RCC 7860 (cell line): ENCODE results near the gene PCSK6.
"Not testable (repeated sequence)": the region's sequence is repeated elsewhere in the genome, so short reads cannot be mapped to it uniquely, and the experiment has no call there.

ENCODE experiments used
- DNase-seq: peaks from one replicate; pipeline ENCODE4 v3.0.0-alpha.2; 2015; ENCODE audit warnings: low spot score
- FAIRE-seq: peaks from 2 replicates; lab custom pipeline; 2012; peaks lifted over from hg19 to GRCh38; lab: Jason Lieb, UNC

The PCSK6 gene

DNA sequence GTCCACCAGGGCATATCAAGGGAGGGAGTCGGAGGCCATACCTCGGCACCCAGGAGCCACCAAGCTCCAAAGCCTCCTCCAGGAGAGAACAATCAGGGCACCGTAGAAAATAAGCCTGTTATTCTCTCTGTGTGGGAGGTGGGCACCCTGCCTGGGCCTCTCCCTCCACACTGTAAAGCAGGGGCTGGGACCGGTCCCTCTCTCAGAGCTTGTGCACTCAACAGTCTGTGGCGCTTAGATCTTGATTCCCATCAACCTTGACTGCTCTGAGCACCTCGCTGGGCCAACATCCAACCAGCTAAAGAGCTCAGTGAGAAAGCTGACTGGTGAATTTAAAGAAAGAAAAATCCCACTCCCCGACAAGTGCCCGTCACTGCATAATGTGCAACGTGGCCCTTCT is 53.0 kb downstream of the PCSK6 start:
- no peak for DNase-seq
- FAIRE-seq: no peak

DNA sequence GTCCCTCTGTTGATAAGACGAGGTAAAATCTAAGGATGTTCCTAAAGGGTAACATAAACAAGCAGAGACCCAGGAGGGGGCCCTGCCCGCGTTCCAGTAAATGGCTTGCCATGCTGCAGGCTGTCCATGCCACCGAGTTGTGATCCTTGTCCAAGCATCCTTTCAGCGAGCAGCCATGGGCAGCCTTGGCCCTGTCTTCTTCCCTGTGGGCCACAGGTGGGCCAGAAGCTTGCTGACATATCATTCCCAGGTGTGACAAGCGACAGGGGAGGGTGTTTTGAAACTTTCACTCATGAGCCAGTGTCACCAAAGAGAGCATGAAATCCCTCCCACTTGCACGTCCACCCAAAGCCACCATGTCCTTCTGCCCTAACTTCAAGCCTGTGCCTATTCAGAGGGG is 53.7 kb downstream of the PCSK6 start:
- FAIRE-seq (no peak), DNase-seq (no peak)

GRCh38 chr15:101434032-101434920 is 55.2 kb downstream of the PCSK6 start:
- FAIRE-seq (no peak), DNase-seq (no peak)

- no peak for DNase-seq
- FAIRE-seq: no peak
Observed at GRCh38 chr15:101433396-101433795, 56.1 kb downstream of the PCSK6 start.

DNA sequence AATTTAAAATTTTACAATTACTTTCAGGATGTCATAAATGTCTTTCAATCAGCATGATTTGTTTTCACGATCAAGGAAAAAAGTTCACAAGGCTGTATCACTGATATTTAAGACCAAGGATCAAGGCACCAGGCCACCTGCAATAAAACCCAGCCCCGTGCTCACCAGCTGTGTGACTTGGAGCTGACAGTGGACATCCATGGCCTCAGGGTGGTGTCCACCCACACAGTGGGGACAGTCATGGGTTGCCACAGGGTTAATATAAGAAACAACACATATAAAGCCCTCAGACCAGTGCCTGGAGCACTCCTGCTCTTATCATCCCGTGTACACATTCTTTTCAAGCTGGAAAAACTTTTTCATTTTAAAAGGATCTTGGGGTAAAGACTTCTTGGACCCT is 56.5 kb downstream of the PCSK6 start:
- DNase-seq (no peak), FAIRE-seq (no peak)

DNA sequence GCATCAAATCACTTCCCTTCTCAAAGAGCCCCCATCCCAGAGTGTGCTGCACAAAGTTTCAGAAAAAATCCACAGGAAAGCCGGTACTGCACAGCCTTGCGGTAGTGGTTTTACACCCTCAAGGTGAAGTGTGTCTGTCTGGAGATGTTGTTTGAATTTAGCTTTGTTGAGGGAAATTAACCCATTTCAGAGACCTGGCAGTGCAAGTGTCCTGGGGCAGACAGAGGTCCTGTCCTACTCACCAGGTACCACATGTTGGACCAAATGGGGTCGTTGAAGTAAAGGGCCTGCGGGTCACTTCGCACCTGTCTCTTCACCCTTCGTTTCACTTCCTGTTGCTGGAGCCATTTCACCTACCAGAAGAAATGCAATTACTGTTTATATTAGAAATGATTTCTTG is 57.8 kb downstream of the PCSK6 start:
- FAIRE-seq: no peak
- DNase-seq: no peak

DNA sequence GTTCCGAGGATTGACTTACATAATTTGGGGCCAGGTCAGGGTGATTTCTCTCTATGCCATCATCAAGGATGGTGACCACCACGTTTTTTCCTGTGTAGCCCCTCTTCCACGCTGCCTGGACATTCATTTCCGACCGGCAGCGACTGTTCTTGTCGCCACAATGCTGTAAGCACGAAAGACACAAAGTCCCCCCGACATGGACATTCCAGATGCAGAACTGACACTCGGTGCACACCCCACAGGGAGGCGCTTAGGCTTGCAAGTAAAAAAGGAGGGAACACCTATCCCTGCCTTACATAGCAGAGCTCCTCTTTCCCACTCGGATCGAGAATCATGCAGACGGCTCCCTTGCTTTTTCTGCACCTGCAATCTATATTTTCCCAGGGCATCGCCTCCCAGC is 58.2 kb downstream of the PCSK6 start:
- DNase-seq: no peak
- no peak for FAIRE-seq

DNA sequence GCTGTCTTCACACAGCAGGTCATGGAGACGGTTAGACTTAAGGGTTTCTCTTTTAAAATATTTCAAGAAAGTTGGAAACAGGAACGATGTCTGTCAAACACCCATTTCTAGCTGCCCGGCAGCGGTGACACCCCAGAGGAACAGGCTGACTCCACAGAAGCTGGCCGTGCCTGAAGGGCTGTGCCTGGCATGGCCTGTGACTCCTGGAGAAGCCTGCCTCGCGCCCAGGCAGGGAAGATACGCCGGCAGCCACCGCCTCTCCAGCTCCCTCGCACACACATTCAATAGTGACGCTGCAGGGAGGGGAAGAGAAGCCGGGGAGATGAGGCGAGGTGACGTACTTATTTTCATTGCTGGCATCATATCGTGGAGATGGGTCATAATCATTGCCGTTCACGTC is 59.9 kb downstream of the PCSK6 start:
- DNase-seq: no peak
- FAIRE-seq: no peak

GRCh38 chr15:101429191-101429590 is 60.3 kb downstream of the PCSK6 start:
- DNase-seq: no peak
- FAIRE-seq: no peak

DNA sequence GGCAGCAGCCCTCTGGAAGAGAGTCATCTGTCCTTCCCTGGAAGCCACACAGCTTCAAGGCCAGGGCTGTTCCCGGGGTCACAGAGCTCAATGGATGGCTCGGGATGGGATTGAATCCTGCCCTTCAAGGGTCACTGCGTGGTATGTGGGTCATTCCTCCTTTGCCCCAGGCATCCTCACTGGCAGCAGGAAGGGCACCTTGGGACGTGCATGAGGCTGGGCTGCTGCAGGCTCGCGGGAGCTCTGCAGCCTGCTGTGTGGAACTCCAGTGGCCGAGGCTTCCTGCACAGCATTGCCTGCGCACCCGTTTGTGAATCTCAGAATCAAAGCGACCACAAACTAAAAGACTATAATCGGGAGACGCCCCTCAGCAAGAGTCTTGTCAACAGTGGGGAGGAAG is 60.7 kb downstream of the PCSK6 start:
- DNase-seq (no peak), FAIRE-seq (no peak)

- DNase-seq (no peak), FAIRE-seq (no peak)
Observed at GRCh38 chr15:101427606-101428487, 61.7 kb downstream of the PCSK6 start.

GRCh38 chr15:101426761-101427333 is 62.7 kb downstream of the PCSK6 start:
- no peak for DNase-seq
- no peak for FAIRE-seq

DNA sequence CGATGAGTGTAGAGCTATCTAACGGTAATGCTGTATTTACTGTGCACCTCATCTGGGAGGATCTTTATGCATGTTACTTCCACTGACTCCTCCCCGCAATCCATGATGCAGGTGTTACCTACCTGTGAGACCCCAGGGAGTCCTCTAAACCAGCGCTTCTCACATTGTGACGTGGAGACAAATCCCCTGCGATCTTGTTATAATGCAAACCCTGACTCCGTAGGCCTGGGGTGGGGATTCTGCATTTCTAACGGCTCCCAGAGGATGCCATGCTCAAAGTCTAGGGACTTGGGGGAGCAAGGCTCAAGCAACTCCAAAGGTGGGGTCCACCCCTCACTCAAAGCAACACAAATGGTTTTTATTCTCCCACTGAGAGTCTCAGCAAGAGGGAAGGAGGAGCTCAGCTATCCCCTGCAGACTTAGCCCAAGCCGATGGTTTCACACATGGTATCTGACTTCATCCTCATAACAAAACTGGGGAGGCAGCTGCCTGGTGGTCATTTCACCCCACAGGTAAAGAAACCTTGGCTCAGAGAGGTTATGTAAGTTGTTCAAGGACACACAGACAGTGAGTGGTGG is 63.6 kb downstream of the PCSK6 start:
- no peak for FAIRE-seq
- no peak for DNase-seq

GRCh38 chr15:101424984-101425383 is 64.5 kb downstream of the PCSK6 start:
- no peak for DNase-seq
- FAIRE-seq: no peak

- no peak for DNase-seq
- FAIRE-seq: no peak
Observed at GRCh38 chr15:101420232-101420631, 69.3 kb downstream of the PCSK6 start.

- FAIRE-seq, DNase-seq: not testable (repeated sequence)
Observed at GRCh38 chr15:101416475-101416874, 73.0 kb downstream of the PCSK6 start.

- FAIRE-seq (no peak), DNase-seq (no peak)
Observed at GRCh38 chr15:101413239-101413638, 76.3 kb downstream of the PCSK6 start.

DNA sequence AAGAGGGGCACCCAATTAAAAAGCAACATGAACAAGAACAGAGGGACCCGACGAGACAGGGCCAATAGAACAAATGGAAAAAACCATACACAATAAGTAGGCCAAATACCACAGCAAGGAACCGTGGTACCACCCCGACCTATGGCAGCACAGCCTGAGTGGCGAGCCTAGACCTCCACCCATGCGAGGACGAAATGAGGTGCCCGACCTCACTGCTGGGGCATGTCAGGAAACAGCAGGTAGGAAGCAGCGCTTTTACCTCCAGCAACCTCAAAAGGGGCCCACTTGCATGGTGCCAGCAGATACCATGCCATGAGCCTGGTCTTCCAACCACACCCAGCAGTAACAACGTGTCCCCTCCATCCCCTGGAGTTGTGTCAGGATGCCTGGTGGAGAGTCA is 77.9 kb downstream of the PCSK6 start:
- no peak for DNase-seq
- no peak for FAIRE-seq

DNA sequence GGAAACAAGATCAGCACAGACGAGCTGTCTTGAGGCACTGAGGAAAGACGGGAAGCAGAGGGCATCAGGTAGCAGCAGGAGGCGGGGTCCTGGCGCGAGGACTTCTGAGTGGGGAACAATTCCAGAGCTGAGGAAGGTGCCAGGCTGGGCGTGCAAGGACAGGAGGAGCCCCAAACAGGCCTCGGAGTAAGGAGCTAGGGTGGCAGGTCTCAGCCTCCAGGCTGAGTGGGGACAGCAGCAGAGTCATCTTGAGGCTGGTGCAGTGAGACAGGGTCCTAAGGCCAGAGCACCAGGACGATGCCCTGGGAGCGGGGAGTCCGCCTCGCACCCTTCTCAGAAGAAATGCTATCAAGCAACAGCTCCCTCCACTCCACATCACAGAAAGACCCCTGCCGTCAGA is 78.4 kb downstream of the PCSK6 start:
- no peak for FAIRE-seq

GRCh38 chr15:101410612-101411011 is 78.9 kb downstream of the PCSK6 start:
- DNase-seq (no peak), FAIRE-seq (no peak)

More for the DNA sequence above, 78.4 kb downstream of the PCSK6 start:
- DNase-seq: no peak

DNA sequence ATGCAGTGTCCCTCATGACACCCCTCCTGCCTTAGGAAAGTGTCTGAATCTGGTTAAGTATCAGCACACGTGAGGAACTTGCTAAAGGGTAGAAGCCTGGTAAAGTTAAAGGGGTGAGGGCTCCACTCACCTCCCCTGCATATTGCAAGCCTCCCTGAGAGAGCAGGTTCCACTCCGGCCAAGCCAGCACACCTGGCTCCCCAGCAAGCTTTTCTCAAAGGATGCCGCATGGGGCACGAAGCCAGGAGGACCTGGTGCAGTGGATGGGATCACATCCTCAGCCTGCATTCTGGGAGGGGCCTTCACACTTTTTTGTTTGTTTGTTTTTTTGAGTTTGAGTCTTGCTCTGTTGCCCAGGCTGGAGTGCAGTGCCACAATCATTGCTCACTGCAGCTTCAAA is 79.9 kb downstream of the PCSK6 start:
- no peak for FAIRE-seq
- DNase-seq: no peak
